Gastrocnemius medialis (tissue), 4 donors: ENCODE data around the gene CHRNA9. TPM values are rescaled to one million over a fixed set of nuclear protein-coding genes. Genes with fewer than 3 reads are reported as not detected.

ENCODE experiments used
- ATAC-seq, 2 donors: fragments of 150-250 bp; one replicate each; pipeline ENCODE4 v1.9.1; 2016
- DNase-seq, 2 donors: peaks; one replicate each; pipeline ENCODE4 v3.0.0-alpha.2; 2019
- H3K27ac ChIP-seq, 4 donors: fragments of 200-600 bp; sonication (generic); 1 replicate in 1 of 4; 2 replicates in 3 of 4; pipeline ENCODE4 v1.5.1; 2016 to 2018; ENCODE audit warnings: mild to moderate bottlenecking in 2 of 4, moderate library complexity in 1 of 4
- H3K27me3 ChIP-seq, 3 donors: fragments of 200-600 bp; sonication (generic) in 2 of 3; 1 replicate in 1 of 3; 2 replicates in 2 of 3; pipeline versions ENCODE4 v1.5.1 to v1.6.0; 2016 to 2019; ENCODE audit warnings: mild to moderate bottlenecking in 1 of 3, moderate library complexity in 1 of 3
- H3K36me3 ChIP-seq, 2 donors: fragments of 200-600 bp; sonication (generic) in 1 of 2; one replicate each; pipeline ENCODE4 v1.5.1; 2017 to 2018
- H3K4me1 ChIP-seq, 2 donors: fragments of 200-600 bp; sonication (generic) in 1 of 2; one replicate each; pipeline ENCODE4 v1.5.1; 2016 to 2017; ENCODE audit warnings: mild to moderate bottlenecking in 2 of 2
- H3K4me3 ChIP-seq, 4 donors: fragments of 200-600 bp; sonication (generic) in 3 of 4; 1 replicate in 1 of 4; 2 replicates in 3 of 4; pipeline ENCODE4 v1.5.1; 2016 to 2019; ENCODE audit warnings: mild to moderate bottlenecking in 2 of 4
- H3K9me3 ChIP-seq, 3 donors: fragments of 200-600 bp; sonication (generic) in 2 of 3; 1 replicate in 1 of 3; 2 replicates in 2 of 3; pipeline ENCODE4 v1.5.1; 2016 to 2019
- CTCF ChIP-seq, 5 experiments: fragments of 450-650 bp in 3 of 5; fragments of 200-600 bp in 2 of 5; sonication (generic) in 2 of 5; IDR thresholded peaks in 4 of 5; conservative IDR thresholded peaks in 1 of 5; 1 replicate in 4 of 5; 2 replicates in 1 of 5; pipeline ENCODE4 v1.5.1; 2016 to 2019; ENCODE audit warnings: antibody characterized with exemption in 5 of 5, mild to moderate bottlenecking in 3 of 5, moderate library complexity in 3 of 5
- POLR2A ChIP-seq, 2 donors: fragments of 450-650 bp; IDR thresholded peaks; one replicate each; pipeline ENCODE4 v1.6.1; 2017; ENCODE audit warnings: antibody characterized with exemption in 2 of 2, mild to moderate bottlenecking in 2 of 2, moderate library complexity in 2 of 2
- in situ Hi-C, 4 donors: fragments of 200-750 bp; cut with MboI; loops; one replicate each; pipeline versions ENCODE4 v1.15.0 to v1.8.0; 2017; ENCODE audit warnings: low sequenced_read_pairs in 4 of 4
- intact Hi-C: fragments of 100-400 bp; cut with DNase I; formaldehyde crosslinking; loops from one replicate; pipeline ENCODE4 v1.15.1; 2023; ENCODE audit warnings: low total_unique reads
- total RNA-seq, 4 donors: library from RNA; depleted of rRNA; stranded (reverse); fragments of >200 nt; gene quantifications; one replicate each; pipeline versions ENCODE4 v1.1.0 to v1.2.3, GENCODE V29; 2016

CHRNA9 gene
- total RNA-seq, 4 donors from 2014 or later, result not detected

GRCh38 chr4:40300371-40301162 is 34.6 kb upstream of the CHRNA9 start:
- Histone ChIP-seq H3K36me3 (no peaks in the 10 kb centered on the region), H3K27me3 (no peaks in the 10 kb centered on the region), H3K4me1 (no peaks in the 10 kb centered on the region), H3K9me3 (no peaks in the 10 kb centered on the region), H3K4me3 (no peak overlapping the region), H3K27ac (no peak overlapping the region)
- no peak for TF ChIP-seq POLR2A (IDR thresholded peaks at IDR 0.05)
- no peak for TF ChIP-seq CTCF (IDR thresholded peaks at IDR 0.05 in 4 of 5, conservative IDR thresholded peaks at IDR 0.05 in 1 of 5)
- intact Hi-C loops, result no loop called here
- in situ Hi-C loops, result loop anchor here in 2 of 4 donors (25.0 kb wide), 2 partner anchors 238 to 838 kb away; partner anchors contain the start of genes LIAS (in 1 of the 2), N4BP2 (in 1 of the 2) and RPL9 (in 1 of the 2)
- no peak for DNase-seq
- ATAC-seq, result no peak

GRCh38 chr4:40301603-40302002 is 33.5 kb upstream of the CHRNA9 start:
- no peaks in the 10 kb centered on the region for H3K9me3 ChIP-seq
- no peak overlapping the region for H3K27ac ChIP-seq
- H3K4me3 ChIP-seq, result no peak overlapping the region
- intact Hi-C loops (no loop called here), in situ Hi-C loops (loop anchor here in 2 of 4 donors (25.0 kb wide), 2 partner anchors 239 to 839 kb away; partner anchors contain the start of genes LIAS (in 1 of the 2), N4BP2 (in 1 of the 2) and RPL9 (in 1 of the 2))
- no peak for ATAC-seq
- no peaks in the 10 kb centered on the region for H3K4me1 ChIP-seq
- H3K36me3 ChIP-seq, result no peaks in the 10 kb centered on the region
- H3K27me3 ChIP-seq, result no peaks in the 10 kb centered on the region
- TF ChIP-seq CTCF (IDR thresholded peaks at IDR 0.05 in 4 of 5, conservative IDR thresholded peaks at IDR 0.05 in 1 of 5), result no peak
- TF ChIP-seq POLR2A (IDR thresholded peaks at IDR 0.05), result no peak
- no peak for DNase-seq

- ATAC-seq (no peak), DNase-seq (no peak)
- Histone ChIP-seq H3K27me3 (no peaks in the 10 kb centered on the region), H3K4me3 (no peak overlapping the region), H3K36me3 (no peaks in the 10 kb centered on the region), H3K4me1 (no peaks in the 10 kb centered on the region), H3K9me3 (no peaks in the 10 kb centered on the region), H3K27ac (no peak overlapping the region)
- TF ChIP-seq CTCF (IDR thresholded peaks at IDR 0.05 in 4 of 5, conservative IDR thresholded peaks at IDR 0.05 in 1 of 5) (no peak), POLR2A (IDR thresholded peaks at IDR 0.05) (no peak)
- intact Hi-C loops (no loop called here), in situ Hi-C loops (loop anchor here in 2 of 4 donors (25.0 kb wide), 2 partner anchors 241 to 841 kb away; partner anchors contain the start of genes LIAS (in 1 of the 2), N4BP2 (in 1 of the 2) and RPL9 (in 1 of the 2))
Observed at GRCh38 chr4:40303751-40304150, 31.4 kb upstream of the CHRNA9 start.

GRCh38 chr4:40305328-40306170 is 29.6 kb upstream of the CHRNA9 start:
- ATAC-seq (no peak), DNase-seq (no peak)
- no peaks in the 10 kb centered on the region for H3K9me3 ChIP-seq
- no peak overlapping the region for H3K4me3 ChIP-seq
- no peaks in the 10 kb centered on the region for H3K27me3 ChIP-seq
- in situ Hi-C loops, result loop anchor here in 2 of 4 donors (25.0 kb wide), 2 partner anchors 243 to 843 kb away; partner anchors contain the start of genes LIAS (in 1 of the 2), N4BP2 (in 1 of the 2) and RPL9 (in 1 of the 2)
- H3K36me3 ChIP-seq, result no peaks in the 10 kb centered on the region
- no peak for TF ChIP-seq POLR2A (IDR thresholded peaks at IDR 0.05)
- TF ChIP-seq CTCF (IDR thresholded peaks at IDR 0.05 in 4 of 5, conservative IDR thresholded peaks at IDR 0.05 in 1 of 5), result no peak
- intact Hi-C loops, result no loop called here
- H3K27ac ChIP-seq, result no peak overlapping the region
- no peaks in the 10 kb centered on the region for H3K4me1 ChIP-seq
